Kidney epithelial cell (primary cell): Measurements from ENCODE around the gene CCR7. TPM values are rescaled to one million over a fixed set of nuclear protein-coding genes. Genes with fewer than 3 reads are reported as not detected.

Source experiments
- DNase-seq: peaks from one replicate; pipeline ENCODE4 v3.0.0-alpha.2; 2010; ENCODE audit warnings: low read depth
- H3K27me3 ChIP-seq: 2 replicates; pipeline ENCODE4 v1.6.0; 2011; ENCODE audit warnings: low read length; ENCODE audit not compliant: control insufficient read depth, insufficient read depth
- H3K36me3 ChIP-seq: 2 replicates; pipeline ENCODE4 v1.5.1; 2011; ENCODE audit warnings: low read length; ENCODE audit not compliant: control insufficient read depth, insufficient read depth
- H3K4me3 ChIP-seq: 2 replicates; pipeline ENCODE4 v1.5.1; 2011; ENCODE audit warnings: low read depth, mild to moderate bottlenecking, control low read depth, low read length
- CTCF ChIP-seq: IDR thresholded peaks from 2 replicates; pipeline ENCODE4 v1.5.1; 2011; ENCODE audit warnings: mild to moderate bottlenecking, moderate library complexity, low read length, control low read depth, inconsistent platforms; ENCODE audit not compliant: insufficient read depth, poor library complexity, severe bottlenecking
- total RNA-seq: library from RNA; depleted of rRNA; stranded (reverse); fragments of >200 nt; gene quantifications from 2 replicates; pipeline ENCODE4 v1.2.3, GENCODE V29; 2015

The CCR7 gene
- total RNA-seq, 1 donor from 2014 or later = not detected

GRCh38 chr17:40604327-40605080 is 39.2 kb upstream of the CCR7 start:
- no peak overlapping the region for H3K4me3 ChIP-seq
- no peak for TF ChIP-seq CTCF
- H3K36me3 ChIP-seq = no peaks in the 10 kb centered on the region
- DNase-seq = no peak
- no peaks in the 10 kb centered on the region for H3K27me3 ChIP-seq

GRCh38 chr17:40602445-40603443 is 37.5 kb upstream of the CCR7 start:
- no peak for TF ChIP-seq CTCF
- no peaks in the 10 kb centered on the region for H3K36me3 ChIP-seq
- DNase-seq = no peak
- no peaks in the 10 kb centered on the region for H3K27me3 ChIP-seq
- H3K4me3 ChIP-seq = no peak overlapping the region

GRCh38 chr17:40600486-40601046 is 35.3 kb upstream of the CCR7 start:
- no peaks in the 10 kb centered on the region for H3K27me3 ChIP-seq
- DNase-seq = no peak
- H3K4me3 ChIP-seq = no peak overlapping the region
- no peaks in the 10 kb centered on the region for H3K36me3 ChIP-seq
- no peak for TF ChIP-seq CTCF

DNA sequence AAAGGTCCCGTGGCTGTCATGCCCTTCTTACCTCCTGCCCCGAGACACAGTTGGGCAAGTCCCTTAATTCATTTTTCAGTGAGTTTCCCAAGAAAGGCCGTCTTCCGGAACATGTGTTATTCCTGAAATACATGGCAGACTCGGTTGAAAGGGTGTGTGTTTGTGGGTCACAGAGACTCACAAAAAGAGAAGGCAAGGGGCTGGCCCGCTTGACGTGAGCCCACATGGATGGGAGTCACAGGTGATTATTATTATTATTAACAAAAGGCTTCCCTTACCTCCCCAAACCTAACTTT is 34.1 kb upstream of the CCR7 start:
- Histone ChIP-seq H3K27me3 (no peaks in the 10 kb centered on the region), H3K36me3 (no peaks in the 10 kb centered on the region), H3K4me3 (no peak overlapping the region)
- DNase-seq = no peak
- no peak for TF ChIP-seq CTCF

GRCh38 chr17:40598619-40599467 is 33.6 kb upstream of the CCR7 start:
- H3K27me3 ChIP-seq = no peaks in the 10 kb centered on the region
- no peaks in the 10 kb centered on the region for H3K36me3 ChIP-seq
- no peak overlapping the region for H3K4me3 ChIP-seq
- DNase-seq = no peak
- TF ChIP-seq CTCF = no peak
